Measurements from ENCODE around the gene IGF1R. TPM values are rescaled to one million over a fixed set of nuclear protein-coding genes. Genes with fewer than 3 reads are reported as not detected.
A peak's percentile ranks its signal among the peaks of the same experiment; 100 is the strongest.

The IGF1R gene
- total RNA-seq, 4 donors from 2014 or later: 87.8 to 173 (median 107) TPM

DNA sequence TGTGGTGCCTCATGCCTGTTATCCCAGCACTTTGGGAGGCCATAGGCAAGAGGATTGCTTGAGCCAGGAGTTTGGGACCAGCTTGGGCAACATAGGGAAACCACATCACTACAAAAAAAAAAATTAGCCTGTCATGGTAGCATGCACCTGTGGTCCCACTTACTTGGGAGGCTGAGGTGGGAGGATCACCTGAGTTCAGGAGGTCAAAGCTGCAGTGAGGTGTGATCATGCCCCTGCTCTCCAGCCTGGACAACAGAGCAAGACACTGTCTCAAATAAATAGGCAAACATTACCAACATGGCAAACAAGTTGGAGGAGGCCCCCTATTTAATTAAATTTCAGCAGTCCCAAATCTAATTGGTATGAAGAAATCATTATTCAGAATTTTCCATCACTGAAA, 215.6 kb downstream of the IGF1R start:
- no peaks in the 10 kb centered on the region for H3K36me3 ChIP-seq
- no peaks in the 10 kb centered on the region for H3K9me3 ChIP-seq
- no peak overlapping the region for H3K27ac ChIP-seq
- peaks cover 25% of the 10 kb centered on the region for H3K4me1 ChIP-seq
- DNase-seq (ENCODE audit: low spot score in 2 of 2): no peak
- H3K4me3 ChIP-seq: no peak overlapping the region
- H3K27me3 ChIP-seq: no peaks in the 10 kb centered on the region
- TF ChIP-seq, protein P1, sequence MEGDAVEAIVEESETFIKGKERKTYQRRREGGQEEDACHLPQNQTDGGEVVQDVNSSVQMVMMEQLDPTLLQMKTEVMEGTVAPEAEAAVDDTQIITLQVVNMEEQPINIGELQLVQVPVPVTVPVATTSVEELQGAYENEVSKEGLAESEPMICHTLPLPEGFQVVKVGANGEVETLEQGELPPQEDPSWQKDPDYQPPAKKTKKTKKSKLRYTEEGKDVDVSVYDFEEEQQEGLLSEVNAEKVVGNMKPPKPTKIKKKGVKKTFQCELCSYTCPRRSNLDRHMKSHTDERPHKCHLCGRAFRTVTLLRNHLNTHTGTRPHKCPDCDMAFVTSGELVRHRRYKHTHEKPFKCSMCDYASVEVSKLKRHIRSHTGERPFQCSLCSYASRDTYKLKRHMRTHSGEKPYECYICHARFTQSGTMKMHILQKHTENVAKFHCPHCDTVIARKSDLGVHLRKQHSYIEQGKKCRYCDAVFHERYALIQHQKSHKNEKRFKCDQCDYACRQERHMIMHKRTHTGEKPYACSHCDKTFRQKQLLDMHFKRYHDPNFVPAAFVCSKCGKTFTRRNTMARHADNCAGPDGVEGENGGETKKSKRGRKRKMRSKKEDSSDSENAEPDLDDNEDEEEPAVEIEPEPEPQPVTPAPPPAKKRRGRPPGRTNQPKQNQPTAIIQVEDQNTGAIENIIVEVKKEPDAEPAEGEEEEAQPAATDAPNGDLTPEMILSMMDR (IDR thresholded peaks at IDR 0.05): no peak
- TF ChIP-seq EP300 (IDR thresholded peaks at IDR 0.05): no peak
- TF ChIP-seq POLR2AphosphoS5 (IDR thresholded peaks at IDR 0.05): no peak
- TF ChIP-seq POLR2A (IDR thresholded peaks at IDR 0.05): no peak

DNA sequence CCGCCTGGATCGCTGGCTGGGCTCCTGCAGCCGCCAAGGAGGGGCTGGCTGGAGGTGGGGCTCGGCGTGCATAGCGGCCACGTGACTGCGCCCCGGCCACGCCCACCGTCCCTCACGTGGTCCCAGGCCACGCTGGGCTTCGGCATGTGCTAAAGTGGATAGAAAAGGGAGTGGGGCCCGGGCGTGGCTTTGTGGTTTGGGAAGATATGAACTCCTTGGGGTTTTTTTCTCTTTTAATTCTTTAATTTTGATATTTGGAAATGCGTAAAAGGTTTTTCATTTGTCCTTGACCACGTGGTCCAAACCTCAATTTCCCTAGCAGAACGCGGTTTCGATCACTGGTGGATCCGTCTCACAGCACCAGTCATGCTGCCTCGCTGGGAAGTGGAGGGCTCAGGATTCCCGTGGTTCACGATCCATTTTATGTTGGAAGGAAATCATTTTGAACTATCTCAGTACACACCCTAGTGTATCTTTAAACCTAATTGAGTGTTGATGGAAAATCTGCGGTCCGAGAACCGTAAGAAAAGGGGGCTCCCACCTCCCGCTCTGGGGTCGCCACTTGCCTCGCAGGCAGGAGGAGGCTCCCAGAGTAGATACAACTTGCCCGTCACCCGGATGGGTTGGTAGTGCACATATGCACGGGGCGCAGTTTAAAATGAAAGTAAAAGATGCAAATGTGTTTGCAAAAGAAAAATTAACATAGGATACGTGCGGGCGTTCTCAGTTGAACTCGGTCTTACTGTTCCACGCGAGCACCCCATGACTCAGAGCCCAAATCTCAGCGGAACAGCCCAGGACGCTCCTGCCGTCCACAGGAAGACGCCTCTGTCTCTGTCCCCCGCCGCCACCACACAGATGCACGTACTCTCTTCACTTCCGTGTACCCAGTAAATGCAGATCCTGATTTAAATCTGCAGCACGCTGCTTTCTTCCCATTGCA, 217.3 kb downstream of the IGF1R start:
- H3K4me1 ChIP-seq: peaks cover 12% of the 10 kb centered on the region
- peak in 1 of 2 donors; percentile 89 for DNase-seq (ENCODE audit: low spot score in 2 of 2)
- no peaks in the 10 kb centered on the region for H3K36me3 ChIP-seq
- 50% methylated on average over 50 of the region's 50 CpGs for WGBS
- H3K9me3 ChIP-seq: no peaks in the 10 kb centered on the region
- no peaks in the 10 kb centered on the region for H3K27me3 ChIP-seq
- H3K4me3 ChIP-seq: peak overlapping the region; percentile 52
- TF ChIP-seq POLR2A (IDR thresholded peaks at IDR 0.05): no peak
- TF ChIP-seq, protein P1 (IDR thresholded peaks at IDR 0.05): no peak
- no peak for TF ChIP-seq EP300 (IDR thresholded peaks at IDR 0.05)
- TF ChIP-seq POLR2AphosphoS5 (IDR thresholded peaks at IDR 0.05): no peak
- H3K27ac ChIP-seq: peak overlapping the region; percentile 83

- Histone ChIP-seq H3K4me1 (peaks cover 10% of the 10 kb centered on the region), H3K27me3 (no peaks in the 10 kb centered on the region), H3K9me3 (no peaks in the 10 kb centered on the region), H3K36me3 (no peaks in the 10 kb centered on the region), H3K27ac (peak overlapping the region; percentile 83), H3K4me3 (peak overlapping the region; percentile 52)
- DNase-seq (ENCODE audit: low spot score in 2 of 2): no peak
- TF ChIP-seq, protein P1 (IDR thresholded peaks at IDR 0.05): no peak
- TF ChIP-seq POLR2AphosphoS5 (IDR thresholded peaks at IDR 0.05): no peak
- TF ChIP-seq EP300 (IDR thresholded peaks at IDR 0.05): no peak
- WGBS: 35% methylated on average over 11 of the region's 11 CpGs
Measured at GRCh38 chr15:98866511-98866910, 218.2 kb downstream of the IGF1R start.

DNA sequence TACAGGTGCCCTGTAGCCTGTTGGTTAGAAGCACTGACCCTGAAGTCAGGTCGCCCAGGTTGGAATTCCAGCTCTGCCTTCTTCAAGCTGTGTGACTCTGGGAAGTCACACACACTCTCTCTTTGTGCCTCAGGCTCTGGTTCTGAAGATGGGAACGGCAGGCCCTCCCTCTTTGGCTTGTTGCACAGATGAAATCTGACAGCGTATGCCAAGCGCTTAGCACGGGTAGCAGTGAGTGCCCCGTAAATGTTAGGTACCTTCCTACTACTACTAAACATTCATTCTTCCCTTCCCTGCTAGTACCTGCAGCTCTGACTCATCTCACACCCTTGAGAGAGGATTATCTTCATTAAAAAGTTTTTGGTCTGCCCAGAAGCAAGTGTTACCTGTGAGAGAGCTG, 220.2 kb downstream of the IGF1R start:
- H3K4me1 ChIP-seq: peaks cover 24% of the 10 kb centered on the region
- H3K9me3 ChIP-seq: no peaks in the 10 kb centered on the region
- 50% methylated on average over 6 of the region's 6 CpGs for WGBS
- no peak for TF ChIP-seq POLR2AphosphoS5 (IDR thresholded peaks at IDR 0.05)
- no peak for TF ChIP-seq POLR2A (IDR thresholded peaks at IDR 0.05)
- TF ChIP-seq, protein P1 (IDR thresholded peaks at IDR 0.05): no peak
- TF ChIP-seq EP300 (IDR thresholded peaks at IDR 0.05): no peak
- no peak overlapping the region for H3K4me3 ChIP-seq
- H3K27ac ChIP-seq: no peak overlapping the region
- H3K27me3 ChIP-seq: no peaks in the 10 kb centered on the region
- no peaks in the 10 kb centered on the region for H3K36me3 ChIP-seq
- DNase-seq (ENCODE audit: low spot score in 2 of 2): no peak

DNA sequence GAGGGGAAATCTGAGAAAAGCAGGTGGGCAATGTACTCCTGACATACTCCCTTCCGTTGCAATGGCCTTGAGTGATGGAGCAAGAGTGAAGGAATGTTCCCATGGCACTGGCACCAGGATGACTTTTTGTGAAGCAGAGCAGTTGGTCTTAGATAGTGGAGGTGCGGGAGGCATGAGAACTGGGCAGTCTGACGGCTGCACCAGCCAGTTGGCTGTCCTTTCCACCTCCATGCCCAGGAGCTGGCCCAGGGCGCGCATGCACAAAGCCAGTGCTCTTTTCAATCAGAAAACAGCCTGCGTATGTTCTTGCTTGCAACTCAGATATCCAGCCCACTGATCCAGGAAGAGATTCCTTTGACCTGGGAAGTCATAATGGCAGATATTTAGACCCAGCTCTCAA, 222.4 kb downstream of the IGF1R start:
- H3K4me1 ChIP-seq: peaks cover 40% of the 10 kb centered on the region

More for the DNA sequence above, 222.4 kb downstream of the IGF1R start:
- Histone ChIP-seq H3K9me3 (no peaks in the 10 kb centered on the region), H3K36me3 (no peaks in the 10 kb centered on the region), H3K4me3 (no peak overlapping the region), H3K27me3 (no peaks in the 10 kb centered on the region), H3K27ac (no peak overlapping the region)
- 71% methylated on average over 4 of the region's 6 CpGs for WGBS
- no peak for TF ChIP-seq POLR2A (IDR thresholded peaks at IDR 0.05)
- no peak for DNase-seq (ENCODE audit: low spot score in 2 of 2)

All from suprapubic skin (tissue), 4 donors.